HCT116 (cell line): ENCODE measurements around the gene CYP4F11.

ENCODE experiments used
- CEBPB ChIP-seq: IDR thresholded peaks from 2 replicates; pipeline ENCODE4 v1.6.1; 2012; ENCODE audit warnings: low read depth
- EZH2 ChIP-seq: fragments of 200-600 bp; sonication (generic); IDR thresholded peaks from 2 replicates; pipeline ENCODE4 v1.6.1; 2017; ENCODE audit warnings: antibody characterized with exemption, mixed run types
- EZH2phosphoT487 ChIP-seq: fragments of 200-600 bp; IDR thresholded peaks from 2 replicates; pipeline ENCODE4 v1.6.1; 2018; ENCODE audit warnings: antibody characterized with exemption, borderline replicate concordance
- POLR2A ChIP-seq: IDR thresholded peaks from 2 replicates; pipeline ENCODE4 v1.7.0; 2011; ENCODE audit warnings: borderline replicate concordance; ENCODE audit not compliant: insufficient read depth, insufficient read length; ENCODE audit errors: extremely low read depth
- POLR2AphosphoS5 ChIP-seq: IDR thresholded peaks from 2 replicates; pipeline ENCODE4 v1.6.1; 2011; ENCODE audit warnings: mild to moderate bottlenecking, low read depth, low read length, moderate library complexity
- SIN3A ChIP-seq: IDR thresholded peaks from 2 replicates; pipeline ENCODE4 v1.6.1; 2012; ENCODE audit warnings: low read depth
- TCF7L2 ChIP-seq: IDR thresholded peaks from 2 replicates; pipeline ENCODE4 v1.7.0; 2011; ENCODE audit warnings: borderline replicate concordance, inconsistent platforms; ENCODE audit not compliant: insufficient read depth, insufficient read length; ENCODE audit errors: extremely low read depth
- ZBTB33 ChIP-seq: IDR thresholded peaks from 2 replicates; pipeline ENCODE4 v1.6.1; 2011; ENCODE audit warnings: mild to moderate bottlenecking, low read length, moderate library complexity; ENCODE audit not compliant: insufficient replicate concordance; ENCODE audit errors: extremely low read depth
- TF ChIP-seq, protein P1 (sequence below), 3 experiments: fragments of 200-600 bp in 1 of 3; sonication (generic) in 1 of 3; IDR thresholded peaks in 2 of 3; conservative IDR thresholded peaks in 1 of 3; 2 replicates each; pipeline ENCODE4 v1.5.1; 2012 to 2017; ENCODE audit warnings: low read depth in 2 of 3, low read length in 2 of 3, antibody characterized with exemption in 1 of 3, borderline replicate concordance in 1 of 3, control low read depth in 1 of 3, mild to moderate bottlenecking in 1 of 3, mixed read lengths in 1 of 3, mixed run types in 1 of 3, moderate library complexity in 1 of 3; ENCODE audit not compliant: insufficient read depth in 1 of 3

GRCh38 chr19:15962319-15962718 is 28.0 kb upstream of the CYP4F11 start:
- TF ChIP-seq EZH2 (no peak), SIN3A (no peak), POLR2A (no peak), CEBPB (no peak), POLR2AphosphoS5 (no peak), EZH2phosphoT487 (no peak), TCF7L2 (no peak), ZBTB33 (no peak)
- TF ChIP-seq, protein P1, sequence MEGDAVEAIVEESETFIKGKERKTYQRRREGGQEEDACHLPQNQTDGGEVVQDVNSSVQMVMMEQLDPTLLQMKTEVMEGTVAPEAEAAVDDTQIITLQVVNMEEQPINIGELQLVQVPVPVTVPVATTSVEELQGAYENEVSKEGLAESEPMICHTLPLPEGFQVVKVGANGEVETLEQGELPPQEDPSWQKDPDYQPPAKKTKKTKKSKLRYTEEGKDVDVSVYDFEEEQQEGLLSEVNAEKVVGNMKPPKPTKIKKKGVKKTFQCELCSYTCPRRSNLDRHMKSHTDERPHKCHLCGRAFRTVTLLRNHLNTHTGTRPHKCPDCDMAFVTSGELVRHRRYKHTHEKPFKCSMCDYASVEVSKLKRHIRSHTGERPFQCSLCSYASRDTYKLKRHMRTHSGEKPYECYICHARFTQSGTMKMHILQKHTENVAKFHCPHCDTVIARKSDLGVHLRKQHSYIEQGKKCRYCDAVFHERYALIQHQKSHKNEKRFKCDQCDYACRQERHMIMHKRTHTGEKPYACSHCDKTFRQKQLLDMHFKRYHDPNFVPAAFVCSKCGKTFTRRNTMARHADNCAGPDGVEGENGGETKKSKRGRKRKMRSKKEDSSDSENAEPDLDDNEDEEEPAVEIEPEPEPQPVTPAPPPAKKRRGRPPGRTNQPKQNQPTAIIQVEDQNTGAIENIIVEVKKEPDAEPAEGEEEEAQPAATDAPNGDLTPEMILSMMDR (IDR thresholded peaks at IDR 0.05 in 2 of 3, conservative IDR thresholded peaks at IDR 0.05 in 1 of 3; ENCODE audit: borderline replicate concordance in 1 of 3, insufficient read depth in 1 of 3, low read depth in 2 of 3, low read length in 2 of 3): no peak
